OCI-M1 (cell line): Measurements from ENCODE around the gene CREBRF.
"Not testable (repeated sequence)": the region's sequence is repeated elsewhere in the genome, so short reads cannot be mapped to it uniquely, and the experiment has no call there.

Source experiments
- DNase-seq: peaks from one replicate; lab custom pipeline; 2025; lab: John Stamatoyannopoulos, UW

Gene CREBRF

GRCh38 chr5:173055983-173056782 is at the start of gene CREBRF:
Gene CREBRF (plus strand): TSS chr5:173056352. CDS start chr5:173080776, 24,424 bp downstream.
- peak; percentile 98 for DNase-seq

GRCh38 chr5:173010021-173010420 is 46.1 kb upstream of the CREBRF start:
- DNase-seq = no peak

- peak; percentile 24 for DNase-seq
These were observed 45.3 kb upstream of the CREBRF start for GRCh38 chr5:173010547-173011464.

GRCh38 chr5:173011566-173011965 is 44.6 kb upstream of the CREBRF start:
- DNase-seq = no peak

- no peak for DNase-seq
These were observed 43.3 kb upstream of the CREBRF start for GRCh38 chr5:173012882-173013281.

GRCh38 chr5:173014671-173015070 is 41.5 kb upstream of the CREBRF start:
- no peak for DNase-seq

- no peak for DNase-seq
These were observed 41.0 kb upstream of the CREBRF start for GRCh38 chr5:173015192-173015591.

GRCh38 chr5:173015598-173016455 is 40.3 kb upstream of the CREBRF start:
- no peak for DNase-seq

GRCh38 chr5:173016598-173017046 is 39.5 kb upstream of the CREBRF start:
- no peak for DNase-seq

- not testable (repeated sequence) for DNase-seq
These were observed 39.1 kb upstream of the CREBRF start for GRCh38 chr5:173017087-173017486.

GRCh38 chr5:173018358-173018757 is 37.8 kb upstream of the CREBRF start:
- no peak for DNase-seq

- peak; percentile 89 for DNase-seq
These were observed 36.0 kb upstream of the CREBRF start for GRCh38 chr5:173020154-173020581.

- no peak for DNase-seq
These were observed 35.5 kb upstream of the CREBRF start for GRCh38 chr5:173020643-173021042.

- DNase-seq = no peak
These were observed 30.5 kb upstream of the CREBRF start for GRCh38 chr5:173025651-173026050.

- no peak for DNase-seq
These were observed 28.2 kb upstream of the CREBRF start for GRCh38 chr5:173027905-173028304.

- peak; percentile 28 for DNase-seq
These were observed 27.3 kb upstream of the CREBRF start for GRCh38 chr5:173028811-173029327.

- DNase-seq = peak; percentile 80
These were observed 26.6 kb upstream of the CREBRF start for GRCh38 chr5:173029499-173029921.

- DNase-seq = not testable (repeated sequence)
These were observed 24.1 kb upstream of the CREBRF start for GRCh38 chr5:173032096-173032495.

- DNase-seq = no peak
These were observed 23.4 kb upstream of the CREBRF start for GRCh38 chr5:173032730-173033129.

- DNase-seq = no peak
These were observed 22.2 kb upstream of the CREBRF start for GRCh38 chr5:173033923-173034322.

- no peak for DNase-seq
These were observed 20.0 kb upstream of the CREBRF start for GRCh38 chr5:173035904-173036707.
